H9 (cell line): ENCODE results near the gene MEGF8. TPM values are rescaled to one million over a fixed set of nuclear protein-coding genes. Genes with fewer than 3 reads are reported as not detected.

Source experiments
- DNase-seq: peaks from one replicate; pipeline ENCODE4 v3.0.0-alpha.2; 2017
- H2AFZ ChIP-seq: one replicate; pipeline ENCODE4 v1.6.1; 2013; ENCODE audit warnings: mild to moderate bottlenecking, low read length, control low read depth, moderate library complexity
- H2AK5ac ChIP-seq: 2 replicates; pipeline ENCODE4 v1.6.1; 2013; ENCODE audit warnings: low read length, control low read depth, mixed read lengths; ENCODE audit not compliant: insufficient read length
- H2BK120ac ChIP-seq: one replicate; pipeline ENCODE4 v1.6.1; 2013; ENCODE audit warnings: low read depth, mild to moderate bottlenecking, low read length, control low read depth, inconsistent platforms; ENCODE audit not compliant: poor library complexity, severe bottlenecking
- H2BK12ac ChIP-seq: 2 replicates; pipeline ENCODE4 v1.6.1; 2013; ENCODE audit warnings: low read length, control low read depth, mixed read lengths, low read depth; ENCODE audit not compliant: insufficient read length
- H2BK15ac ChIP-seq: 2 replicates; pipeline ENCODE4 v1.6.1; 2013; ENCODE audit warnings: low read depth, low read length, control low read depth
- H2BK20ac ChIP-seq: one replicate; pipeline ENCODE4 v1.6.1; 2013; ENCODE audit warnings: low read depth, mild to moderate bottlenecking, low read length, control low read depth, inconsistent platforms; ENCODE audit not compliant: poor library complexity, severe bottlenecking
- H2BK5ac ChIP-seq: 2 replicates; pipeline ENCODE4 v1.6.1; 2013; ENCODE audit warnings: low read length, control low read depth, mixed read lengths; ENCODE audit not compliant: insufficient read length
- H3K14ac ChIP-seq: 2 replicates; pipeline ENCODE4 v1.6.1; 2013; ENCODE audit warnings: low read length, control low read depth; ENCODE audit not compliant: insufficient read depth
- H3K18ac ChIP-seq: 2 replicates; pipeline ENCODE4 v1.6.1; 2013; ENCODE audit warnings: low read depth, mild to moderate bottlenecking, mixed read lengths, low read length, control low read depth; ENCODE audit not compliant: insufficient read length
- H3K23ac ChIP-seq: 2 replicates; pipeline ENCODE4 v1.6.1; 2013; ENCODE audit warnings: low read length, control low read depth, mixed read lengths, low read depth; ENCODE audit not compliant: insufficient read length
- H3K23me2 ChIP-seq: 2 replicates; pipeline ENCODE4 v1.6.1; 2013; ENCODE audit warnings: low read depth, mild to moderate bottlenecking, mixed read lengths, low read length, control low read depth; ENCODE audit not compliant: insufficient read length, poor library complexity, severe bottlenecking
- H3K27ac ChIP-seq: 2 replicates; pipeline ENCODE4 v1.5.1; 2013; ENCODE audit warnings: low read length, control low read depth, mixed read lengths, low read depth; ENCODE audit not compliant: insufficient read length
- H3K27me3 ChIP-seq: 2 replicates; pipeline ENCODE4 v1.6.1; 2013; ENCODE audit warnings: low read length, control low read depth, inconsistent platforms; ENCODE audit not compliant: insufficient read depth
- H3K4ac ChIP-seq: 2 replicates; pipeline ENCODE4 v1.6.1; 2013; ENCODE audit warnings: low read depth, mild to moderate bottlenecking, control low read depth, inconsistent platforms, low read length, moderate library complexity
- H3K4me1 ChIP-seq: 2 replicates; pipeline ENCODE4 v1.6.1; 2013; ENCODE audit warnings: low read length, control low read depth, inconsistent platforms; ENCODE audit not compliant: insufficient read depth
- H3K4me2 ChIP-seq: 2 replicates; pipeline ENCODE4 v1.6.1; 2013; ENCODE audit warnings: low read length, control low read depth, mixed read lengths; ENCODE audit not compliant: insufficient read length, insufficient read depth
- H3K56ac ChIP-seq: 2 replicates; pipeline ENCODE4 v1.6.1; 2013; ENCODE audit warnings: low read depth, mild to moderate bottlenecking, mixed read lengths, low read length, control low read depth; ENCODE audit not compliant: insufficient read length
- H3K79me1 ChIP-seq: 2 replicates; pipeline ENCODE4 v1.6.1; 2013; ENCODE audit warnings: low read depth, mild to moderate bottlenecking, moderate library complexity, low read length, control low read depth, inconsistent platforms; ENCODE audit not compliant: insufficient read depth, poor library complexity, severe bottlenecking
- H3K79me2 ChIP-seq: 2 replicates; pipeline ENCODE4 v1.6.1; 2013; ENCODE audit warnings: low read length, control low read depth, inconsistent platforms; ENCODE audit not compliant: insufficient read depth
- H3K9ac ChIP-seq: 2 replicates; pipeline ENCODE4 v1.6.1; 2013; ENCODE audit warnings: low read length, control low read depth, mixed read lengths; ENCODE audit not compliant: insufficient read length; ENCODE audit errors: extremely low read depth
- H3K9me3 ChIP-seq: one replicate; pipeline ENCODE4 v1.6.1; 2013; ENCODE audit warnings: low read depth, low read length, inconsistent platforms; ENCODE audit not compliant: control insufficient read depth
- H3T11ph ChIP-seq: one replicate; pipeline ENCODE4 v1.6.1; 2013; ENCODE audit warnings: mild to moderate bottlenecking, low read length, control low read depth, inconsistent platforms
- H4K20me1 ChIP-seq: one replicate; pipeline ENCODE4 v1.6.1; 2013; ENCODE audit not compliant: control insufficient read depth, insufficient read length, insufficient read depth
- H4K5ac ChIP-seq: 2 replicates; pipeline ENCODE4 v1.6.1; 2013; ENCODE audit warnings: low read depth, mild to moderate bottlenecking, mixed read lengths, low read length, control low read depth; ENCODE audit not compliant: insufficient read length
- H4K8ac ChIP-seq: replicated peaks from 2 replicates; pipeline ENCODE4 v1.6.1; 2013; ENCODE audit warnings: low read length, control low read depth, mixed read lengths, low read depth; ENCODE audit not compliant: insufficient read length
- H4K91ac ChIP-seq: 2 replicates; pipeline ENCODE4 v1.6.1; 2013; ENCODE audit warnings: low read depth, mild to moderate bottlenecking, moderate library complexity, mixed read lengths, low read length, control low read depth; ENCODE audit not compliant: insufficient read length
- H3K27ac Mint-ChIP-seq, 3 experiments: 2 replicates in 2 of 3; 3 replicates in 1 of 3; pipeline ENCODE4 v1.8.0; 2020 to 2021; ENCODE audit warnings: mixed read lengths in 3 of 3, mild to moderate bottlenecking in 1 of 3, moderate library complexity in 1 of 3
- H3K27me3 Mint-ChIP-seq: 2 replicates; pipeline ENCODE4 v1.8.0; 2021; ENCODE audit warnings: low read depth, mild to moderate bottlenecking, moderate library complexity, mixed read lengths
- H3K36me3 Mint-ChIP-seq, 3 experiments: 2 replicates in 2 of 3; 3 replicates in 1 of 3; pipeline ENCODE4 v1.8.0; 2020 to 2021; ENCODE audit warnings: low read depth in 3 of 3, mixed read lengths in 3 of 3; ENCODE audit not compliant: insufficient read depth in 1 of 3
- H3K4me1 Mint-ChIP-seq, 2 experiments: 2 replicates each; pipeline ENCODE4 v1.8.0; 2020; ENCODE audit warnings: mixed read lengths in 2 of 2
- H3K4me3 Mint-ChIP-seq, 2 experiments: 2 replicates in 1 of 2; 3 replicates in 1 of 2; pipeline ENCODE4 v1.8.0; 2020 to 2021; ENCODE audit warnings: mild to moderate bottlenecking in 2 of 2, mixed read lengths in 2 of 2, moderate library complexity in 1 of 2
- H3K9me3 Mint-ChIP-seq, 2 experiments: 2 replicates in 1 of 2; 3 replicates in 1 of 2; pipeline ENCODE4 v1.8.0; 2020; ENCODE audit warnings: mild to moderate bottlenecking in 2 of 2, mixed read lengths in 2 of 2, moderate library complexity in 1 of 2
- WGBS: extraction: QIAGEN DNeasy Blood & Tissue Kit; methylation state at CpG from one replicate; pipeline ENCODE4 v1.1.7; 2013; ENCODE audit warnings: missing lambda C conversion rate, low lambda C conversion rate, mixed read lengths; ENCODE audit not compliant: insufficient read length; ENCODE audit errors: extremely low coverage; 5-methylcytosine and 5-hydroxymethylcytosine counted together
- total RNA-seq: library from RNA; stranded (reverse); gene quantifications from 2 replicates; pipeline ENCODE4 v1.2.1, GENCODE V29; 2021
- TF ChIP-seq, protein P1 (sequence below): fragments of 200-600 bp; sonication (generic); conservative IDR thresholded peaks from 3 replicates; pipeline ENCODE4 v1.8.0; 2021; ENCODE audit warnings: antibody characterized with exemption, mild to moderate bottlenecking

The MEGF8 gene
- total RNA-seq, 1 experiment from 2014 or later = 28.4 TPM

DNA sequence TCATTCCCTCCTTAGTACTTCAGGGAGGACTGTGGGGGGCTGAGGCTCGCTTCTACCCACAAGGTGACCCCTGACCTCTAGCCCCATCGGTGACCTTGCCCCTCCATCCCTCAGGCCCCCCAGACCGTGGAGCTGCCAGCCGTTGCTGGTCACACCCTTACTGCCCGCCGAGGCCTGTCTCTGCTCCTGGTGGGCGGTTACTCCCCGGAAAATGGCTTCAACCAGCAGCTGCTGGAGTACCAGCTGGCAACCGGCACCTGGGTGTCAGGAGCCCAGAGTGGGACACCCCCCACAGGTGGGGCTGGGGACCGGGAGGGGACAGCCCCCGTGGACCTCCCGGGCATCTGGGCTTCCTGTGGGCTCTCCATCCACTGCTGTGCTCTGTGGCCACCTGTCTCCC is 31.9 kb downstream of the MEGF8 start:
- H3K9ac ChIP-seq = no peak overlapping the region
- no peaks in the 10 kb centered on the region; a peak in 1 of 5 replicates for H3K9me3 Mint-ChIP-seq
- WGBS = no CpG with 5 or more reads among the region's 12 CpGs

More for the DNA sequence above, 31.9 kb downstream of the MEGF8 start:
- Histone ChIP-seq H3K4me1 (no peaks in the 10 kb centered on the region), H3K27me3 (no peaks in the 10 kb centered on the region), H3K79me1 (no peaks in the 10 kb centered on the region), H3K23ac (no peak overlapping the region), H2BK12ac (no peak overlapping the region), H4K5ac (no peak overlapping the region), H3K56ac (no peak overlapping the region), H4K20me1 (no peaks in the 10 kb centered on the region), H3K14ac (no peak overlapping the region), H2BK20ac (no peak overlapping the region), H3K9me3 (no peaks in the 10 kb centered on the region), H4K91ac (no peak overlapping the region), H3K18ac (no peak overlapping the region), H3K4me2 (no peak overlapping the region), H3K79me2 (no peaks in the 10 kb centered on the region), H3K23me2 (no peaks in the 10 kb centered on the region), H2AFZ (no peak overlapping the region), H3K4ac (no peak overlapping the region), H2BK120ac (no peak overlapping the region), H4K8ac (no peak overlapping the region), H2BK5ac (no peak overlapping the region), H3T11ph (no peak overlapping the region), H3K27ac (no peak overlapping the region), H2BK15ac (no peak overlapping the region), H2AK5ac (no peak overlapping the region)
- TF ChIP-seq, protein P1, sequence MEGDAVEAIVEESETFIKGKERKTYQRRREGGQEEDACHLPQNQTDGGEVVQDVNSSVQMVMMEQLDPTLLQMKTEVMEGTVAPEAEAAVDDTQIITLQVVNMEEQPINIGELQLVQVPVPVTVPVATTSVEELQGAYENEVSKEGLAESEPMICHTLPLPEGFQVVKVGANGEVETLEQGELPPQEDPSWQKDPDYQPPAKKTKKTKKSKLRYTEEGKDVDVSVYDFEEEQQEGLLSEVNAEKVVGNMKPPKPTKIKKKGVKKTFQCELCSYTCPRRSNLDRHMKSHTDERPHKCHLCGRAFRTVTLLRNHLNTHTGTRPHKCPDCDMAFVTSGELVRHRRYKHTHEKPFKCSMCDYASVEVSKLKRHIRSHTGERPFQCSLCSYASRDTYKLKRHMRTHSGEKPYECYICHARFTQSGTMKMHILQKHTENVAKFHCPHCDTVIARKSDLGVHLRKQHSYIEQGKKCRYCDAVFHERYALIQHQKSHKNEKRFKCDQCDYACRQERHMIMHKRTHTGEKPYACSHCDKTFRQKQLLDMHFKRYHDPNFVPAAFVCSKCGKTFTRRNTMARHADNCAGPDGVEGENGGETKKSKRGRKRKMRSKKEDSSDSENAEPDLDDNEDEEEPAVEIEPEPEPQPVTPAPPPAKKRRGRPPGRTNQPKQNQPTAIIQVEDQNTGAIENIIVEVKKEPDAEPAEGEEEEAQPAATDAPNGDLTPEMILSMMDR = no peak
- no peak for DNase-seq
- H3K36me3 Mint-ChIP-seq = peaks cover 2 to 33% (median 31%) of the 10 kb centered on the region in 3 experiments
- peak overlapping the region in 2 of 3 experiments; percentile 45 to 48; a peak in 2 of 7 replicates for H3K27ac Mint-ChIP-seq
- H3K4me1 Mint-ChIP-seq = peaks cover 3 to 18% of the 10 kb centered on the region in 2 experiments
- no peak overlapping the region for H3K4me3 Mint-ChIP-seq
- H3K27me3 Mint-ChIP-seq = no peaks in the 10 kb centered on the region
